ENCODE measurements around the gene GPR108. TPM values are rescaled to one million over a fixed set of nuclear protein-coding genes. Genes with fewer than 3 reads are reported as not detected.

Gene GPR108
- total and polyA plus RNA-seq, 2 of the 8 experiments (the other 6 are each of a cell fraction or from before 2014, with no cell fraction given) = 34.9 to 46.0 TPM

GRCh38 chr19:6736917-6737283, 480 bp downstream of the GPR108 start:
- peak overlapping the region; percentile 28; the same call in 1 of the 2 replicates for H3K27ac ChIP-seq (ENCODE audit: low read depth, low read length)
- H2BK12ac ChIP-seq (ENCODE audit: low read depth, low read length) = 0 out of 2 replicates have a peak overlapping the region, but pooled peaks have one; percentile 11
- H2BK120ac ChIP-seq (replicated peaks; ENCODE audit: low read depth, low read length) = no peak overlapping the region
- H3K4me3 ChIP-seq (ENCODE audit: extremely low read depth in 1 of 4, insufficient read depth in 2 of 4, low read depth in 3 of 4, low read length in 4 of 4) = peak overlapping the region; percentile 50 to 86 (median 69)
- H4K8ac ChIP-seq (ENCODE audit: extremely low read depth, insufficient read depth, low read length) = no peak overlapping the region; the same call in 1 of the 2 replicates
- peak overlapping the region; percentile 6; the same call in 1 of the 2 replicates for H2BK5ac ChIP-seq (ENCODE audit: low read depth, low read length)
- H3K27me3 ChIP-seq (replicated peaks in 1 of 4; ENCODE audit: control insufficient read depth in 3 of 4, extremely low read depth in 1 of 4, insufficient read depth in 3 of 4, low read length in 3 of 4) = no peaks in the 10 kb centered on the region
- H3K23me2 ChIP-seq (ENCODE audit: low read depth, low read length) = peaks cover 17% of the 10 kb centered on the region
- H3K4me2 ChIP-seq (ENCODE audit: insufficient read depth in 1 of 2, low read depth in 2 of 2, low read length in 2 of 2) = peak overlapping the region; percentile 76 to 87
- no peak overlapping the region for H3K56ac ChIP-seq (replicated peaks; ENCODE audit: insufficient read length, low read depth, low read length)
- H3K18ac ChIP-seq (ENCODE audit: extremely low read depth, low read length) = peak overlapping the region; percentile 78; the same call in 1 of the 2 replicates
- no peak overlapping the region for H2AK5ac ChIP-seq (ENCODE audit: low read depth, low read length)
- H3K9ac ChIP-seq (replicated peaks in 1 of 4; ENCODE audit: extremely low read depth in 1 of 4, low read depth in 3 of 4, low read length in 3 of 4) = peak overlapping the region in 2 of 4 experiments; percentile 86 to 89; a peak in 5 of 7 replicates
- H3K4me1 ChIP-seq (replicated peaks in 1 of 4; ENCODE audit: control insufficient read depth in 3 of 4, insufficient read depth in 4 of 4, low read length in 3 of 4) = peaks cover 4 to 28% (median 16%) of the 10 kb centered on the region in 4 experiments
- peaks cover 0 to 4% (median 1%) of the 10 kb centered on the region in 4 experiments; a peak in 2 of 8 replicates for H3K36me3 ChIP-seq (ENCODE audit: control insufficient read depth in 2 of 4, insufficient read depth in 4 of 4, low read length in 3 of 4)
- FAIRE-seq (no peak), DNase-seq (ENCODE audit: low read depth in 1 of 2, low spot score in 2 of 2) (no peak)
- H3K23ac ChIP-seq (ENCODE audit: insufficient read length) = no peak overlapping the region
- H4K5ac ChIP-seq (ENCODE audit: insufficient read length, low read depth, low read length) = no peak overlapping the region
- ChIA-PET POLR2A (ENCODE audit: partially characterized antibody) (interaction anchor here (0.9 to 9.7 kb wide), 9 partner anchors 9 to 461 kb away, joined by 3 to 110 read pairs (median 3); partner anchors contain the start of genes SH2D3A, TNFSF9 and VAV1), CTCF (ENCODE audit: partially characterized antibody) (interaction anchor here (0.6 to 4.7 kb wide), 12 partner anchors 14 to 220 kb away, joined by 3 to 31 read pairs (median 6); partner anchors contain the start of genes C3 and VAV1)
- H3K14ac ChIP-seq (ENCODE audit: insufficient read length) = no peak overlapping the region
- WGBS, 2 experiments (ENCODE audit: extremely low coverage in 1 of 2, insufficient coverage in 1 of 2, insufficient read length in 1 of 2, insufficient replicate concordance in 2 of 2, low coverage in 1 of 2, low lambda C conversion rate in 2 of 2, missing lambda C conversion rate in 1 of 2) = 2% methylated on average over 9 of the region's 16 CpGs; no CpG with 5 or more reads in 1 of the 2 experiments
- no peak overlapping the region for H3K4ac ChIP-seq (replicated peaks; ENCODE audit: insufficient read length, low read depth, low read length)
- peaks cover 0 to 12% of the 10 kb centered on the region in 2 experiments; a peak in 1 of 4 replicates for H3K79me2 ChIP-seq (ENCODE audit: control insufficient read depth in 1 of 2, insufficient read depth in 2 of 2, low read length in 2 of 2)
- no peak overlapping the region for H2BK15ac ChIP-seq (ENCODE audit: low read length)
- H3K9me3 ChIP-seq (ENCODE audit: insufficient read depth in 2 of 2, low read depth in 1 of 2, low read length in 1 of 2) = no peaks in the 10 kb centered on the region
- H4K20me1 ChIP-seq (replicated peaks in 1 of 2; ENCODE audit: control insufficient read depth in 1 of 2, insufficient read depth in 2 of 2, low read length in 2 of 2) = peaks cover 0 to 4% of the 10 kb centered on the region in 2 experiments
- no peak overlapping the region for H2BK20ac ChIP-seq (ENCODE audit: low read length)
- H3K79me1 ChIP-seq (ENCODE audit: low read depth, low read length) = peaks cover 5% of the 10 kb centered on the region
- peak overlapping the region; percentile 12 for H4K91ac ChIP-seq (replicated peaks; ENCODE audit: insufficient read length, low read length)
- H2AFZ ChIP-seq (ENCODE audit: low read length) = no peak overlapping the region
- no peak for TF ChIP-seq TCF12 (IDR thresholded peaks at IDR 0.05; ENCODE audit: low read depth, low read length)
- peak; percentile 91 for TF ChIP-seq SAP30 (IDR thresholded peaks at IDR 0.05; ENCODE audit: insufficient read depth, insufficient replicate concordance, low read length)
- TF ChIP-seq SP1 (IDR thresholded peaks at IDR 0.05; ENCODE audit: low read depth, low read length) = no peak
- TF ChIP-seq, protein P1, sequence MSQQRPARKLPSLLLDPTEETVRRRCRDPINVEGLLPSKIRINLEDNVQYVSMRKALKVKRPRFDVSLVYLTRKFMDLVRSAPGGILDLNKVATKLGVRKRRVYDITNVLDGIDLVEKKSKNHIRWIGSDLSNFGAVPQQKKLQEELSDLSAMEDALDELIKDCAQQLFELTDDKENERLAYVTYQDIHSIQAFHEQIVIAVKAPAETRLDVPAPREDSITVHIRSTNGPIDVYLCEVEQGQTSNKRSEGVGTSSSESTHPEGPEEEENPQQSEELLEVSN (IDR thresholded peaks at IDR 0.05) = no peak; the same call in 1 of the 2 replicates
- no peak for TF ChIP-seq ZNF274 (IDR thresholded peaks at IDR 0.05; ENCODE audit: borderline replicate concordance, extremely low read depth, low read length)
- TF ChIP-seq YY1 (IDR thresholded peaks at IDR 0.05; ENCODE audit: low read depth, low read length) = 0 out of 2 replicates have a peak, but pooled peaks have one; percentile 3
- no peak for TF ChIP-seq CBX5 (IDR thresholded peaks at IDR 0.05; ENCODE audit: low read depth, low read length)
- no peak for TF ChIP-seq TBP (IDR thresholded peaks at IDR 0.05; ENCODE audit: low read depth, low read length)
- TF ChIP-seq HDAC2 (IDR thresholded peaks at IDR 0.05; ENCODE audit: borderline replicate concordance in 1 of 2, low read depth in 2 of 2, low read length in 2 of 2) = 0 out of 4 replicates have a peak, but pooled peaks of 1 of the 2 experiments have one; percentile 64
- no peak for TF ChIP-seq BCL11A (IDR thresholded peaks at IDR 0.05; ENCODE audit: low read depth in 2 of 2, low read length in 2 of 2)
- TF ChIP-seq CTBP2 (IDR thresholded peaks at IDR 0.05; ENCODE audit: borderline replicate concordance, insufficient read depth, insufficient read length, low read length) = peak; percentile 43
- no peak for TF ChIP-seq CEBPB (IDR thresholded peaks at IDR 0.05; ENCODE audit: low read depth, low read length)
